GM21723 (cell line): ENCODE data around the gene NFATC3.
A peak's percentile ranks its signal among the peaks of the same experiment; 100 is the strongest.

Experiments used
- ATAC-seq: cut with Tn5 transposase; IDR thresholded peaks from one replicate; pipeline ENCODE4 v1.9.1; 2021; ENCODE audit warnings: mild to moderate bottlenecking, moderate library complexity; ENCODE audit not compliant: unreplicated experiment

NFATC3 gene

GRCh38 chr16:68267612-68268405, 182.6 kb downstream of the NFATC3 start:
- no peak for ATAC-seq

GRCh38 chr16:68269793-68270192, 184.6 kb downstream of the NFATC3 start:
- no peak for ATAC-seq

- ATAC-seq = no peak
Measured at GRCh38 chr16:68270353-68270752, 185.2 kb downstream of the NFATC3 start.

GRCh38 chr16:68272507-68273209, 187.5 kb downstream of the NFATC3 start:
- no peak for ATAC-seq

GRCh38 chr16:68273459-68273858, 188.3 kb downstream of the NFATC3 start:
- ATAC-seq = no peak

GRCh38 chr16:68273896-68274295, 188.7 kb downstream of the NFATC3 start:
- no peak for ATAC-seq

GRCh38 chr16:68274441-68274840, 189.3 kb downstream of the NFATC3 start:
- ATAC-seq = no peak

- peak; percentile 75 for ATAC-seq
Measured at GRCh38 chr16:68275611-68276191, 190.5 kb downstream of the NFATC3 start.

- no peak for ATAC-seq
Measured at GRCh38 chr16:68276223-68276622, 191.1 kb downstream of the NFATC3 start.
